Measurements from ENCODE around the gene TTC1. TPM values are rescaled to one million over a fixed set of nuclear protein-coding genes. Genes with fewer than 3 reads are reported as not detected.
"Not testable (repeated sequence)": the region's sequence is repeated elsewhere in the genome, so short reads cannot be mapped to it uniquely, and the experiment has no call there.

TTC1 gene
- total RNA-seq, 1 experiment from 2014 or later = 43.7 TPM

DNA sequence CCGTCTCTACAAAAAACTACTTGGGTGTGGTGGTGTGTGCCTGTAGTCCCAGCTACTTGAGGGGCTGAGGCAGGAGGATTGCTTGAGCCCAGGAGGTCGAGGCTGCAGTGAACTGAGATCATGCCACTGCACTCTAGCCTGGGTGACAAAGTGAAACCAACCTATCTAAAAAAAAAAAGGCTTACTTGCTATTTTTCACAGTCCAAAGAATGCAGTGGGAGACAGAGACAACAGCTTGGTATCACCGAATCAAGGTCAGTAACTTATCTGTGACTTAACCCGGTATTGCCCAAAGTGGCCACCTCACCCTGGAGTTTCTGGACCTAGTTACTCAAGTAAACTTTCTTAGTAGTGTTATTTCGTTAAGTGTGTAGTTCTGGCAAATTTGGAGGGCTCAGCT, 60.2 kb downstream of the TTC1 start:
- DNase-seq; H3K9me3 ChIP-seq (ENCODE audit: low read length); H3K9ac ChIP-seq (ENCODE audit: low read length); H3K4me3 ChIP-seq (ENCODE audit: low read length); H2AFZ ChIP-seq (ENCODE audit: low read length); H3K4me2 ChIP-seq (ENCODE audit: low read depth, low read length, poor library complexity, severe bottlenecking); H3K4me1 ChIP-seq (ENCODE audit: low read length); H3K27ac ChIP-seq (ENCODE audit: low read length); H3K9me2 ChIP-seq (replicated peaks; ENCODE audit: insufficient read depth, low read length); H4K20me1 ChIP-seq (ENCODE audit: insufficient read depth, low read depth, low read length); H3K27me3 ChIP-seq (ENCODE audit: low read length); H3K79me2 ChIP-seq (ENCODE audit: low read length); H3K36me3 ChIP-seq (ENCODE audit: insufficient read depth, low read length): not testable (repeated sequence)

DNA sequence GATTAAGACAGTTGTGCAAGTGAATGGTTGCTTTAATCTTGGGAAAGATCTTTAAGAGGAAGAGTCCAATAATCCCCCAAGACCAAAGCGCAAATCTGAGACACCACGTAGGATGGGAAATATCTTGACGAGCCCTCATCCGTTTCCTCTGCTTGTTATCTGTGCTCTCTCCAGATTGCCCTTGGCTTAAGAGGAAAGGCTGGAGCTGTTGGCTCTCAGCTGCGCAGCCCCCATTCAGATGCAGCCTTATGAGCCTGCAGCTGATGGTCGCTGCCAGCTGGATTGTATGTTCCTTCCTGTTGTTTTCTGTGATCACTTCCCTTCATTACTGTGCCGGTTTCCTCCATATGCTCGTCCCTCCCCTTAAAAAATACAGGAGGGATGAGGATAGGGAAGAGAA, 62.6 kb downstream of the TTC1 start:
- DNase-seq = no peak
- Histone ChIP-seq H2AFZ (ENCODE audit: low read length) (no peak overlapping the region), H3K9me2 (replicated peaks; ENCODE audit: insufficient read depth, low read length) (no peaks in the 10 kb centered on the region), H3K36me3 (ENCODE audit: insufficient read depth, low read length) (no peaks in the 10 kb centered on the region), H3K27me3 (ENCODE audit: low read length) (no peaks in the 10 kb centered on the region), H3K4me2 (ENCODE audit: low read depth, low read length, poor library complexity, severe bottlenecking) (no peak overlapping the region), H4K20me1 (ENCODE audit: insufficient read depth, low read depth, low read length) (no peaks in the 10 kb centered on the region), H3K4me3 (ENCODE audit: low read length) (no peak overlapping the region), H3K27ac (ENCODE audit: low read length) (no peak overlapping the region), H3K4me1 (ENCODE audit: low read length) (no peaks in the 10 kb centered on the region), H3K79me2 (ENCODE audit: low read length) (no peaks in the 10 kb centered on the region), H3K9ac (ENCODE audit: low read length) (no peak overlapping the region), H3K9me3 (ENCODE audit: low read length) (no peaks in the 10 kb centered on the region)

DNA sequence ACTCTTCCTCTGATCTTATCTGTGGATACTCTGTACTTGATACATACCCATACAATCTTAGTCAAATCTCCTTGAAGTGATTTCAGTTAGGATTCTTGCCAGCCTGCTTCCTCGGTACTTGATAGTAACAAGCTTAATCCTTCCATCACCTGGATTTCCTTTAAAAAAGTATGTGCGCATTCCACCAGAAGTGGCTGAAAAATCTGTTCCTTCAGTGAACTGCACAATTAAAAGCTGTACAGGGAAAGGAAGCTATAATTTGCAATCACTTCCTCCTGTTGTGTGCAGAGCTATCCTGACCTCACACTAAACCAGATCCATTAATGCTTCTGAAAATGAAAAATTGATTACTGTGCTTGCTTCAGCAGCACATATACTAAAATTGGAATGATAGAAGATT, 63.0 kb downstream of the TTC1 start:
- no peak overlapping the region for H3K4me3 ChIP-seq (ENCODE audit: low read length)
- H3K36me3 ChIP-seq (ENCODE audit: insufficient read depth, low read length) = no peaks in the 10 kb centered on the region
- no peaks in the 10 kb centered on the region for H3K9me2 ChIP-seq (replicated peaks; ENCODE audit: insufficient read depth, low read length)
- H3K79me2 ChIP-seq (ENCODE audit: low read length) = no peaks in the 10 kb centered on the region
- H3K4me2 ChIP-seq (ENCODE audit: low read depth, low read length, poor library complexity, severe bottlenecking) = no peak overlapping the region
- H3K27ac ChIP-seq (ENCODE audit: low read length) = no peak overlapping the region
- H3K4me1 ChIP-seq (ENCODE audit: low read length) = no peaks in the 10 kb centered on the region
- H3K9me3 ChIP-seq (ENCODE audit: low read length) = no peaks in the 10 kb centered on the region
- no peak overlapping the region for H2AFZ ChIP-seq (ENCODE audit: low read length)
- no peaks in the 10 kb centered on the region for H3K27me3 ChIP-seq (ENCODE audit: low read length)
- DNase-seq = no peak
- H4K20me1 ChIP-seq (ENCODE audit: insufficient read depth, low read depth, low read length) = no peaks in the 10 kb centered on the region
- no peak overlapping the region for H3K9ac ChIP-seq (ENCODE audit: low read length)

- Histone ChIP-seq H3K27ac (ENCODE audit: low read length) (no peak overlapping the region), H3K9me2 (replicated peaks; ENCODE audit: insufficient read depth, low read length) (no peaks in the 10 kb centered on the region), H3K79me2 (ENCODE audit: low read length) (no peaks in the 10 kb centered on the region), H3K4me2 (ENCODE audit: low read depth, low read length, poor library complexity, severe bottlenecking) (no peak overlapping the region), H3K4me1 (ENCODE audit: low read length) (no peaks in the 10 kb centered on the region), H3K9ac (ENCODE audit: low read length) (no peak overlapping the region), H4K20me1 (ENCODE audit: insufficient read depth, low read depth, low read length) (no peaks in the 10 kb centered on the region), H3K9me3 (ENCODE audit: low read length) (no peaks in the 10 kb centered on the region), H3K36me3 (ENCODE audit: insufficient read depth, low read length) (0 out of 2 replicates have a peak, but pooled peaks cover 3% of the 10 kb centered on the region), H3K4me3 (ENCODE audit: low read length) (no peak overlapping the region), H2AFZ (ENCODE audit: low read length) (no peak overlapping the region), H3K27me3 (ENCODE audit: low read length) (no peaks in the 10 kb centered on the region)
- no peak for DNase-seq
Measured at GRCh38 chr5:160075073-160075472, 66.1 kb downstream of the TTC1 start.

DNA sequence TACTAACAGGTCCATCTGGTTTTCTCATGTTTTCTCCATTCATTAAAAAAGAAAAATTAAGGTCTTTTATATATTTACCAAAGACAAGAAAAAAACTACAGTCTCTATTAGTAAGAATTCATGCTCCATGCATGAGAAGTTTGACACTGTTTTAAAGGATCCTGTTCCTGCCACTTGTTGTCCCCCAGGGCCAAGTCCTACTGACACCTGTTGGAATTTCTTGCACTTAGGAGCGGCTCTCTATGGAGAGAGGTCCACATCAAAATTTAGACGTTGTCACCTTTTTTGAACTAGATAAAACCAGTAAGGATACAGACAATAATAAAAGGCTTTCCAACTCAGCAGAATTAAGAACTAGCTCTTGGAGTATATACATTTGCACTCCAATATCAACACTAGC, 68.1 kb downstream of the TTC1 start:
- DNase-seq = no peak
- peaks cover 13% of the 10 kb centered on the region for H3K4me1 ChIP-seq (ENCODE audit: low read length)
- no peaks in the 10 kb centered on the region for H3K9me3 ChIP-seq (ENCODE audit: low read length)
- H2AFZ ChIP-seq (ENCODE audit: low read length) = no peak overlapping the region
- no peaks in the 10 kb centered on the region for H3K27me3 ChIP-seq (ENCODE audit: low read length)
- no peaks in the 10 kb centered on the region for H3K9me2 ChIP-seq (replicated peaks; ENCODE audit: insufficient read depth, low read length)
- H3K79me2 ChIP-seq (ENCODE audit: low read length) = no peaks in the 10 kb centered on the region
- H3K27ac ChIP-seq (ENCODE audit: low read length) = no peak overlapping the region
- H3K9ac ChIP-seq (ENCODE audit: low read length) = no peak overlapping the region
- H3K4me2 ChIP-seq (ENCODE audit: low read depth, low read length, poor library complexity, severe bottlenecking) = no peak overlapping the region
- 0 out of 2 replicates have a peak, but pooled peaks cover 3% of the 10 kb centered on the region for H3K36me3 ChIP-seq (ENCODE audit: insufficient read depth, low read length)
- H3K4me3 ChIP-seq (ENCODE audit: low read length) = no peak overlapping the region
- no peaks in the 10 kb centered on the region for H4K20me1 ChIP-seq (ENCODE audit: insufficient read depth, low read depth, low read length)

GRCh38 chr5:160079753-160080152, 70.8 kb downstream of the TTC1 start:
- H3K4me2 ChIP-seq (ENCODE audit: low read depth, low read length, poor library complexity, severe bottlenecking) = no peak overlapping the region
- H3K9me2 ChIP-seq (replicated peaks; ENCODE audit: insufficient read depth, low read length) = no peaks in the 10 kb centered on the region
- no peaks in the 10 kb centered on the region for H3K79me2 ChIP-seq (ENCODE audit: low read length)
- H3K27me3 ChIP-seq (ENCODE audit: low read length) = no peaks in the 10 kb centered on the region
- no peaks in the 10 kb centered on the region for H3K9me3 ChIP-seq (ENCODE audit: low read length)
- no peak overlapping the region for H2AFZ ChIP-seq (ENCODE audit: low read length)
- no peak overlapping the region for H3K27ac ChIP-seq (ENCODE audit: low read length)
- H3K4me3 ChIP-seq (ENCODE audit: low read length) = no peak overlapping the region
- H3K4me1 ChIP-seq (ENCODE audit: low read length) = peaks cover 13% of the 10 kb centered on the region
- no peak overlapping the region for H3K9ac ChIP-seq (ENCODE audit: low read length)
- H3K36me3 ChIP-seq (ENCODE audit: insufficient read depth, low read length) = 0 out of 2 replicates have a peak, but pooled peaks cover 3% of the 10 kb centered on the region
- no peak for DNase-seq
- H4K20me1 ChIP-seq (ENCODE audit: insufficient read depth, low read depth, low read length) = no peaks in the 10 kb centered on the region

DNA sequence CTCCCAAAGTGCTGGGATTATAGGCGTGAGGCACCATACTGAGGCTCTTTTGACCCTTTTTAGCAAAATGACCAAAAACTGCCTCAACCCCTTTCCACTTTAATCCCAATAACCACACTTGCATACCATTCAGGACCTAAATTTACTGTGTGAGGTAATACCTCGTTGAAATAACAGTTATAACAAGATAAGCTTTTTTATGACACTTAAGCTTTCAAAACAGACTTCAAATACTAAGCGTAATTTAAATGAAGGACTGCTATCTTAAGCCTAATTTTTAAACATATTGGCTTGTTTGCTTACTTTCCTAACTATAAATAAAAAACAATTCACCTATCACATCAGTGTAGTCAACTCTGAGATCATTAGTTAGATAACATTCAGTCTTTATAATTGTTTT, 72.6 kb downstream of the TTC1 start:
- H3K79me2 ChIP-seq (ENCODE audit: low read length) = no peaks in the 10 kb centered on the region
- H3K36me3 ChIP-seq (ENCODE audit: insufficient read depth, low read length) = 0 out of 2 replicates have a peak, but pooled peaks cover 3% of the 10 kb centered on the region
- peak overlapping the region; percentile 59; the same call in 1 of the 2 replicates for H3K27ac ChIP-seq (ENCODE audit: low read length)
- peak overlapping the region; percentile 61 for H2AFZ ChIP-seq (ENCODE audit: low read length)
- H3K27me3 ChIP-seq (ENCODE audit: low read length) = no peaks in the 10 kb centered on the region
- peak overlapping the region; percentile 49; the same call in 1 of the 2 replicates for H3K4me3 ChIP-seq (ENCODE audit: low read length)
- H3K4me2 ChIP-seq (ENCODE audit: low read depth, low read length, poor library complexity, severe bottlenecking) = peak overlapping the region; percentile 52
- no peaks in the 10 kb centered on the region for H4K20me1 ChIP-seq (ENCODE audit: insufficient read depth, low read depth, low read length)
- H3K9me3 ChIP-seq (ENCODE audit: low read length) = no peaks in the 10 kb centered on the region
- no peaks in the 10 kb centered on the region for H3K9me2 ChIP-seq (replicated peaks; ENCODE audit: insufficient read depth, low read length)
- peak overlapping the region; percentile 49 for H3K9ac ChIP-seq (ENCODE audit: low read length)
- DNase-seq = no peak
- peaks cover 13% of the 10 kb centered on the region for H3K4me1 ChIP-seq (ENCODE audit: low read length)

DNA sequence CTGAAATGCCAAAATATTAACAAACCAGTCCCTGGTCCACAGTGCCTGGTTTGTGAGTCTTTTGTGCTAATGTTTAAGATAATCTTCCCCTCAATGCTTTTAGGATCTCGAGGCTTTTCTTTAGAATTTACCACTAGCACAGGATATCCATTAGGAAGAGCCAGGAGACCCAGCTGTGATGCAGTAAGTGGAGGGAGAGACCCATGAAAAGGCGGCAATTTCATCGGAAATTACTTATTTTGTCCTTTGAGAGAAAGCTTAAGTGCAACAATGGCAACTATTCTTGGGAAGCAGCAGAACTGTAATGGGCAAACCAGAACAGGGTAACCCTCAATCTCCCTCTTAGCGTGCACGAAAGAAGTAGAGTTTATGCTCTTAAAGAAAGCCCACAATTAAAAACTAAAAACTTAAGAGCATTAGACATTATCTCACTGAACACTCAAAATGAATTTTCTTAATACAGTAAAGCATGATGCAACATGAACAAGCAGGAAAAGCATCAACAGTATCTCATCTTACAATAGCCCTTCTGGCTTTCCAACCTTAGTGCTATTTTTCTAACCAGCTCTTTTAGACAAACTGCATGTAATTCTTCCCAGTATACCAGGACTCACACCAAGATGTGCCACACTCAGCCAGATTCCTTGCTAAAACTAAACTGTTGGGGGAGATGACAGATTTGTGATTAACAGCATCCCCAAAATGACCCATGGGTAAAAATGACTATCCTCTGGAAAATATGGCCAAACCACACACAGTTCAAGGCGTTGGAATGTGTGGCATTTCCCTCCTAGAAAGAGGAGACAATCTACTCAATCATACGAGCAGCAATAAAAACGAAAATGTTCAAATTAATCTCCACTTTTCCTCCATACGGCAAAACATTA, 73.9 kb downstream of the TTC1 start:
- Histone ChIP-seq H3K4me1 (ENCODE audit: low read length) (peaks cover 13% of the 10 kb centered on the region), H3K4me3 (ENCODE audit: low read length) (no peak overlapping the region), H3K36me3 (ENCODE audit: insufficient read depth, low read length) (no peaks in the 10 kb centered on the region), H3K9me2 (replicated peaks; ENCODE audit: insufficient read depth, low read length) (no peaks in the 10 kb centered on the region), H3K9ac (ENCODE audit: low read length) (no peak overlapping the region), H3K27me3 (ENCODE audit: low read length) (no peaks in the 10 kb centered on the region), H3K79me2 (ENCODE audit: low read length) (no peaks in the 10 kb centered on the region), H3K4me2 (ENCODE audit: low read depth, low read length, poor library complexity, severe bottlenecking) (no peak overlapping the region), H3K27ac (ENCODE audit: low read length) (no peak overlapping the region), H3K9me3 (ENCODE audit: low read length) (no peaks in the 10 kb centered on the region), H2AFZ (ENCODE audit: low read length) (no peak overlapping the region), H4K20me1 (ENCODE audit: insufficient read depth, low read depth, low read length) (no peaks in the 10 kb centered on the region)
- no peak for DNase-seq

Measured in Karpas-422 (cell line).